ENCODE data around the gene CRKL.
A peak's percentile ranks its signal among the peaks of the same experiment; 100 is the strongest.
"Not testable (repeated sequence)": the region's sequence is repeated elsewhere in the genome, so short reads cannot be mapped to it uniquely, and the experiment has no call there.

The CRKL gene

GRCh38 chr22:20967697-20968211 is 50.5 kb downstream of the CRKL start:
- DNase-seq: no peak

- DNase-seq: no peak
Observed at GRCh38 chr22:20968281-20968977, 51.2 kb downstream of the CRKL start.

- no peak for DNase-seq
Observed at GRCh38 chr22:20970939-20971657, 53.9 kb downstream of the CRKL start.

- not testable (repeated sequence) for DNase-seq
Observed at GRCh38 chr22:20972014-20972694, 54.9 kb downstream of the CRKL start.

GRCh38 chr22:20972933-20973577 is 55.8 kb downstream of the CRKL start:
- DNase-seq: no peak

DNA sequence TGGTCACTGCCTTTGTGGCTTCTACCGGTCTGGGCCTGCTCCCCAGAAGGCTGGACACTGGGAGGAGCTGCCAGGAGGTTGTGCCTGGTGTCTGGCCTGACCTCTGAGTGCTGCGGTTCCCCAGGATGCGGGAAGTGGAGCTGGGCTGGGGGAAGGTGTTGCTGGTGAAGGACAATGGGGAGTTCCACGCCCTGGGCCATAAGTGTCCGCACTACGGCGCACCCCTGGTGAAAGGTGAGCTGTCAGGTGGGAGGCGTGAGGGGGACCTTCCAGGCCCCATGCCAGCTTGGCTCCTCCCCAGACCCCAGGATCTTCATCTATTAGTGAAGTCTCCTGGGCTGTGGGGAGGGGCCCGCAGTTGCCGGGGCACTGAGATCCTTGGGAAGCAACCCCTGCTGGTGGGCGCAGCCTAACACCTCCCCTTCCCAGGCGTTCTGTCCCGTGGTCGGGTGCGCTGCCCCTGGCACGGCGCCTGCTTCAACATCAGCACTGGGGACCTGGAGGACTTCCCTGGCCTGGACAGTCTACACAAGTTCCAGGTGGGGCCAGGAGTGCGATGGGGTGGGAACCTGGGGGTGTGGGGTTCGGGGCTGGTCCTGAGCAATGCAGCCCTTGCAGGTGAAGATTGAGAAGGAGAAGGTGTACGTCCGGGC is 56.6 kb downstream of the CRKL start:
- no peak for DNase-seq

GRCh38 chr22:20974336-20974955 is 57.2 kb downstream of the CRKL start:
- DNase-seq: no peak

- DNase-seq: no peak
Observed at GRCh38 chr22:20975541-20976290, 58.5 kb downstream of the CRKL start.

GRCh38 chr22:20976291-20976877 is 59.2 kb downstream of the CRKL start:
- DNase-seq: no peak

- no peak for DNase-seq
Observed at GRCh38 chr22:20977019-20977418, 59.8 kb downstream of the CRKL start.

DNA sequence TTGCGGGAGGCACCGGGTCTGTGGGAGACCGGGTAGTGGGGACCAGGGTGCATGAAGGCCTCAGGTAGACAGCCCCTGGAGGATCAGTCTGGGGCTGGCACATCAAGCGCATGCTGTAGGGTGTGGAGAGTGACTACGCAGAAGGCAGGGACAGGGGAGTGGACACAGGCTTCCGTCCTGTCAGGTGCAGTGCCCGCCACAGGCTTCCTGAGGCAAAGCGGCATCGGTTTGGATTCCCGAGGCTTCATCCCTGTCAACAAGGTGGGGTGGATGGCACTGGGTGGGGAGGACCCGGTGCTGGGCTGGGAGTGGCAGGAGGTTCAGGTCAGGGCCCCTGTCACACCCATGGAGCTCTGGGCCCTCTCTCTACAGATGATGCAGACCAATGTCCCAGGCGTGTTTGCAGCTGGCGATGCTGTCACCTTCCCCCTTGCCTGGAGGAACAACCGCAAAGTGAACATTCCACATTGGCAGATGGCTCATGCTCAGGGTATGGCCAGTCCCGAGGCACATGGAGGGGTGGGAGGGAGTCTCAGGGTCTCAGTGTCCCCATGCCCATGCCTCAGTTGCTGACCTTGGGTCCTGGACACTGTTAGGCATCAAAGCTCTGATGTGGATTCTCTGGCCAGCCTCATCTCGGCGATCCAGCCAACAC is 60.4 kb downstream of the CRKL start:
- DNase-seq: no peak

GRCh38 chr22:20978419-20978818 is 61.2 kb downstream of the CRKL start:
- no peak for DNase-seq

GRCh38 chr22:20979243-20979809 is 62.1 kb downstream of the CRKL start:
- DNase-seq: peak; percentile 84

GRCh38 chr22:20979940-20980453 is 62.8 kb downstream of the CRKL start:
- peak; percentile 60 for DNase-seq

DNA sequence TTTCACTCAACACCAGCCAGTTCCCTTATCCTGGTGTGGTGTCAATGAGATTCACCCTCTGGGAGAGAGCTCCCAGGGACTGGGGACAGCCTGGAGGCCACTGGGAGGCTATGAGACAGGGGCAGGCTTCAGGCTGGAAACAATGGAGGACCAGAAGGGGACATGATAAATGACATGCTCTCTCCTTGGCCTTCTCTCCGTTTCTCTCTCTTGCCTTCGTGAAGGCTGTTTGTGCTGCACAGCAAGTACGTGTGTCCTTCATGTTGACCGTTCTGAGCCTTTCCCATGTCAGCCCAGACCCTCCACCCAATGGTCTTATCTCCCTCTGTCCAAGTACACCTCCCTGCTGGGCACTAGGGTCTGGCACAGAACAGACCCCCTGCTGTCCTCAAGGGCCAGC is 63.3 kb downstream of the CRKL start:
- DNase-seq: no peak

GRCh38 chr22:20980938-20981722 is 63.9 kb downstream of the CRKL start:
- DNase-seq: no peak

- DNase-seq: peak; percentile 88
Observed at GRCh38 chr22:20981787-20982562, 64.8 kb downstream of the CRKL start, which contains the start of gene LZTR1. Gene LZTR1 (plus strand): TSS chr22:20982297. CDS start chr22:20982372, 75 bp downstream.

DNA sequence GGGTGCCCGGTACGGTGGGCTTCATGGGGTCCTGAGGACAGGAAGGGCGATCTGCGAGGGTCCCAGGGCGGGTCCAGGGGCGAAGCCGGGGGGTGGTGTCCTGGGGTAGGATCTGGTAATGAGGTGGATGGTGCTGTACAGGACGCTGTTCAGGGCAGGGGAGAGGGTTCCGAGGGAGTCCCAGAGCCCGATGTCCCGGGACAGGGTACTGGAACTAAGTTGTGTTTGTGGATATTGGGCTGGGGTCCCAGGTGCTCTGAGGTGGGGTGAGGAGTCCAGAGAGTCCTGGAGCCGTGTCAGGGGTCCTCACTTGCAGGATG is 65.3 kb downstream of the CRKL start:
- DNase-seq: no peak

All from activated CD8-positive, alpha-beta memory T cell treated with anti-CD3 and anti-CD28 coated beads, Interleukin-2, amount 50 U/mL, for 48 hours (primary cell).